COLO668 (cell line): Measurements from ENCODE around the gene IFITM10.

Source experiments
- DNase-seq: peaks from one replicate; lab custom pipeline; 2025; ENCODE audit not compliant: unreplicated experiment; lab: John Stamatoyannopoulos, UW

IFITM10 gene

GRCh38 chr11:1753229-1753928 is 3.0 kb upstream of the IFITM10 start:
- DNase-seq = no peak

GRCh38 chr11:1752907-1753228 is 2.5 kb upstream of the IFITM10 start:
- no peak for DNase-seq

DNA sequence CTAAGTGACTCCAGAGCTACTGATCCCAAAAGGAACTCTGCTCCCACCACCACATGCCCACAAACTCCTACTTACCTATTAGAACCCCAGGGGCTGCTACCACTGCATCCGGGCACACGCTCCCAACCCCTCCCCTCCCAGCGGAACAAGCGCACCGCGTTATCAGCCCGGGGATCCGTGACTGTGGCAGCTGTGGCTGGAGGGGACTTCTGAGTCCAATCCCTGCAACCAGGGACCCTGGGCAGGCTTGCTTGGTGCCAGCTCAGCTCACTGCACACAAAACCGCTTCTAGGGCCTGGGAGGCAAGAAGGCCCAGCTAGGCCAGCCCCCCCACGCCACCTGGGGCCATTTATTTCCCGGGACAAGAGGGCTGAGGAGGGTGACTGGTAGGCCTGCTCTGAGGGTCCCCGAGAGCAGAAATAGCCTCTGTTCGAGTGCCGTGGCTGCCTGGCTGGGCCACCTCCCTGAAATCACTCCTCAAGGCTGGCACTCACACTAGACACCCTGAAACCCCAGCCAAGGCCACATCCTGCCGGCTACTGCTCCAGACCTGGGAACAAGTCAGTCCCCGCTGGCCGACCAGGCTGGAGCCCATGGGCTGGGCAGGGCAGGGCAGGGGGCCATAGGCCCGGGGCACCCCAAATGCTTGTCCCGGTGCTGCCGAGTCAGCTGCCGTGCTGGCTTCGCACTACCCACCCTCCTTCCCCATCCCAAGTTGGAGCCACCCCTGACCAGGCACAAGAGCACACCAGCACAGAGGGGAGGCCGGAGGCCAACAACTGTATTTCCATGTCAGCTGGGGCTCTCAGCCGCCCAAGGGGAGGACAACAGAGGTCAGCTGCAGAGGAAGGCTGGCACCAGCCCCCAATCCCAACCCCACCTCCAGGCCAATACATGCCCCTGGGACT is 1.9 kb upstream of the IFITM10 start:
- no peak for DNase-seq

DNA sequence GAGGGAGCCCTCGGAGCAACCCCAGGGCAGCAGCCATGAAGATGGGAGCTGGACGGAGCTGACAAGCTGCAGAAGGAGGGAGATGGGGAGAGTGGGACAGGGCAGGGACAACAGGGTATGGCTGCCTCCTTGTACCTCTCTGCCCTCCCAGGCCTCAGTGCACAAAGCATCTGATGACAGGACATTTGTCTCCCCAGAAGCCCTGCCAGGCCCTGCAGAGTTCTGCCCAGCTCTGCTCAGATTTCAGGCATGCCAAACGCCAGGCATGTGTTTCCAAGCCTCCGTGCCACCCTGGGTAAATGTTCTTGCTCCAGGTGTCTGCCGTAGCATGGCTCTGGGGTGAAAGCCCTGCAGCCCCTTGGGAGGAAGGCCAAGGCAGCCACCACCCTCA is 1.1 kb upstream of the IFITM10 start:
- no peak for DNase-seq

DNA sequence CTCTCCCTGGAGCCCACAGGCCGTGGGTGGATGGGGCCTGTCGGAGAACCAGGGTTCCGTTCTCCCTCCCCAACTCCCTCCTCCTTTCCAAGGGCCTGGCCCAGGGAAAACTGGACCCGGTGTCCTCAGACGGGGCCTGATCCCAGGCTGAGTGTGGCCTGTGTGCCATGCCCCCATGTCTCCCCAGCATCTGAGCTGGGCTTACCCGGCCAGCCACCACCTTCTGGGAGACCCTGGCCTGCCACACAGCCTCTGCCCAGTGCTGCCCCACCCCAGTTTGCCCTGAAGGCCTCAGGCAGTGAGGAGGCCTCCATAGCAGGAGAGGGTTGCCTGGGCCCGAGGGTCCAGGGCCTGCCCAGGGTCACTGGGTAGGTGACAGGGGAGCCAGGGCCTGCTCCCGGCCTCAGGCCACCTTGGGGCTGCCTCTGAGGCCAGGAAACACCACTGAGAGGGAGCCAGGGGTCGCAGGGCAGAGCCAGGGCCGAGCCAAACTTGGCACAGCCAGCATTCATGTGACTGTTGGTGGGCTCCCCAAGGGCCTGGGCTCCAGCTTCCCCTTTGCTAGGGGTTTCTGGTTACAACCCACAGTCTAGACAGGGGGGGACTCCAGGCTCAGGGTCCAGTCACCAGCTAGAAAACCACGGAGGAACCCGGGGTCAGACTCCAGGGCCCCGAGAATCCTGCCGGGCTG is 590 bp upstream of the IFITM10 start:
- DNase-seq = no peak

- DNase-seq = no peak
Measured at GRCh38 chr11:1749395-1750351, 722 bp downstream of the IFITM10 start.

- DNase-seq = no peak
Measured at GRCh38 chr11:1748636-1749394, 1.6 kb downstream of the IFITM10 start.

DNA sequence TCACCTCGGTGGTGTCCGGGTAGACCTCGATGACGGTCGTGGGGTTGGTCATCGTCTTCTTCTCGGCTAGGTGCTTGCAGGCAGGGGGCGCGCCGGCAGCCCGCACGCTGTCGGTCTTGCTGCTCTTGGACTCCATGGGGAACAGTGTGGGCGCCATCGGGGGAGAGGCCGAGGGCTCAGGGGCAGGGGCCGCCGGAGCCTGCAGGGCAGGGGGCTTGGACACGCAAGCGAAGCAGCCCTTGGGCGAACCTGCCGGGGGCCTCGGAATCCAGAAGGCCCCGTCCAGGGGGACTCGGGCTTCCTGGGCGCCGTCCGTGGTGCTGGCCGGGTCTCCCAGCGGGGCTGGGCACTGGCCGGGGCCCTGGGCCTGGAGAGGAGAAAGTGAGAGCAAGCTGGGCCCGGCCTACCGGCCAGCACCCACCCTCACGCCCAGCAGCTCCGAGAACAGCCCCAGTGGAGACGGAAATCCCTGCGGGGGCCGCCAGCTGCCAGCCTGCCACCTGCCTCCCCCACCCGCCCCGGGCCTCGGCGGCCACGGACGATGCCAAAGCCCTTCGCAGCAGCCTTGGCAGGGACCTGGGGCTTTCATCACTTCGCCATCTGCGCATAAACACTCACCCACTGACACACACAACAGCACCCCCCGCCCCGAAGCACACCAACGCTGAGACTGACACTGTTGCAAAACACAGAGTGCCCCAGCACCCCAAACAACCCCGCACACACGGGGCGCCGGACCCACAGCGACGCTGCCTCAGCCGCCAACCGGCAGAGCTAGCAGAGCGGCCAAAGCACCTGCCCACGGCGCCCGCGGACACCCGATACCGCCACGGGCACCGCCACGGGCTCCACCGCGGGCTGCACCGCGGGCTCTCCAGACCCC is 2.4 kb downstream of the IFITM10 start:
- DNase-seq = no peak

GRCh38 chr11:1746956-1747752 is 3.2 kb downstream of the IFITM10 start:
- no peak for DNase-seq

- DNase-seq = no peak
Measured at GRCh38 chr11:1746511-1746931, 3.9 kb downstream of the IFITM10 start.

- DNase-seq = no peak
Measured at GRCh38 chr11:1745701-1746320, 4.6 kb downstream of the IFITM10 start.

DNA sequence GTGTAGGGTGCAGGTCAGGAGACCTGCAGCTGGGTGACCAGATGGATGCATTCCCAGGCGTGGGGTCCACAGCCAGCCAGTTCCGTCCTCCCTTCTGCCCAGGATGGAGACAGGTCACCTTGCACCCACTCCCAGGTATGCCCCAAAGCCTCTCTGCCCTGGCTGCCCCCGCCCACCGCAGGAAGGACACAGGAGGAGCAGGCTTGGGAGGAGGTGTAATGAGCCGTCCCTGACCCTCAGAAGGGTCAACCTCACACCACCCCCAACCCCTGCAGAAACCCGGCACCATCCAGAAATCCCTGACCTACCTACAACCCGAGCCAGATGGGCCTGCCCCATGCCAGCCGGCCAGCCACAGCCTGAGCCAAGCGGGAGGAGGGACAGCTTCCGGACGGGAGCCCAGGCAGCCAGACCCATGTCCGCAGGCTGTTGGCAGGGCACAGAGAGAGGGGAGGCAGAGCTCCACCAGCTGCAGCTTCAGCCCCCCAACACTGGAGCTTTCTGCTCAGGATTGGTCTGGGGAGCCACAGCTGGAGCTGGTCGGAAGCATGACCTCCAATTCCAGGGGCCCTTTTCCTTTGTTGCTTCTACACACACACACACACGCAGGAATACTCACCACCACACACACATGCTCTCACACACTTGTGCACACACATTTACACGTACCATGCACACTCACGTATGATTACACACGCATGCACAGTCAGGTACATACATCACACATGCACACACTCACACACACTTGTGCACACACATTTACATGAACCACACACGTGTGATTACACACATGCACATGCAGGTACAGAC is 5.3 kb downstream of the IFITM10 start:
- no peak for DNase-seq

GRCh38 chr11:1744137-1744886 is 6.1 kb downstream of the IFITM10 start:
- no peak for DNase-seq

DNA sequence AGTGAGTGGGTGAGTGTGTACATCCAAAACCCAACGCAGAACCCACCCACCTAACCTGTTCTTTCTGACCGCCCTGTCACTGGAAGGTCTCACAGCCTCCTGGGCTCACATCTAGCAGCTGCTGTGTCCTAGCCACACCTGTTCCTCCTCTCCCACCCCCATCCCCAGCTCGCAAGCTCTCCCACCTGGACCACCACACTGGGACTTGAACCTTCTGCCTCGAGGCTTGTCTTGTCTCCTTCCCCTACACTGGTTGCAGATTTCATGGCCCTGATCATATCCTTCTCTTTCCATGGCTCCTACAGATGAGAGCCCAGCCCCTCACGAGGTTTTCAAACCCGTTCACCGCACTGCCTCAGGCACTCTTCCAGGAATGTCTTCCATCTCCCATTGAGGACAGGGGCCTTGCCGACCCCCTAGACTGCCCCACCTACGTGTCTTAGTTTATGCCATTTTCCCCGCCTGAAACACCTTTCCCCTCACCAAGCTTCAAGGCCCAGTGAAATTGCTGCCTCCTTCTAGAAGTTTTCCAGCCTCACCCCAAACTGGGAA is 6.7 kb downstream of the IFITM10 start:
- no peak for DNase-seq

GRCh38 chr11:1742869-1743584 is 7.4 kb downstream of the IFITM10 start:
- no peak for DNase-seq
